ENCODE measurements around the gene TMEM45B. TPM values are rescaled to one million over a fixed set of nuclear protein-coding genes. Genes with fewer than 3 reads are reported as not detected.
A peak's percentile ranks its signal among the peaks of the same experiment; 100 is the strongest.
"Not testable (repeated sequence)": the region's sequence is repeated elsewhere in the genome, so short reads cannot be mapped to it uniquely, and the experiment has no call there.

The TMEM45B gene
- total and polyA plus RNA-seq, 5 donors from 2014 or later: 1.1 to 9.7 (median 3.7) TPM

- not testable (repeated sequence) for H3K9me3 Mint-ChIP-seq, H3K27ac Mint-ChIP-seq
- peaks cover 0 to 19% (median 7%) of the 10 kb centered on the region in 4 donors for H3K4me1 Mint-ChIP-seq
These were observed 53.0 kb downstream of the TMEM45B start for GRCh38 chr11:129868626-129869025.

GRCh38 chr11:129871914-129872313 lies 56.3 kb downstream of the TMEM45B start:
- Mint-ChIP-seq H3K4me1 (peaks cover 0 to 6% (median 4%) of the 10 kb centered on the region in 4 donors), H3K27me3 (no peaks in the 10 kb centered on the region), H3K36me3 (peaks cover 84% of the 10 kb centered on the region), H3K27ac (peak overlapping the region in 2 of 3 donors; percentile 6 to 82), H3K9me3 (no peaks in the 10 kb centered on the region), H3K4me3 (no peak overlapping the region)
- ATAC-seq (ENCODE audit: low read depth in 2 of 2): no peak
- H3K4me1 ChIP-seq (ENCODE audit: control insufficient read depth, insufficient read depth, low read length, poor library complexity, severe bottlenecking): no peaks in the 10 kb centered on the region
- H3K36me3 ChIP-seq (ENCODE audit: control insufficient read depth, insufficient read depth, low read length): peaks cover 92% of the 10 kb centered on the region
- H3K27me3 ChIP-seq (ENCODE audit: control insufficient read depth, insufficient read depth, low read length): no peaks in the 10 kb centered on the region
- no peak for DNase-seq
- no peaks in the 10 kb centered on the region for H3K9me3 ChIP-seq (ENCODE audit: control insufficient read depth in 2 of 2, low read length in 2 of 2)
- no peak overlapping the region for H3K27ac ChIP-seq (ENCODE audit: insufficient read depth, low read length, poor library complexity, severe bottlenecking)
- H3K4me3 ChIP-seq (ENCODE audit: low read depth, low read length): no peak overlapping the region

More at GRCh38 chr11:129868626-129869025, 53.0 kb downstream of the TMEM45B start:
- H3K27ac ChIP-seq (ENCODE audit: insufficient read depth, low read length, poor library complexity, severe bottlenecking); H3K4me3 ChIP-seq (ENCODE audit: low read depth, low read length); H3K4me1 ChIP-seq (ENCODE audit: control insufficient read depth, insufficient read depth, low read length, poor library complexity, severe bottlenecking); H3K4me3 Mint-ChIP-seq; ATAC-seq (ENCODE audit: low read depth in 2 of 2); H3K27me3 ChIP-seq (ENCODE audit: control insufficient read depth, insufficient read depth, low read length); H3K9me3 ChIP-seq (ENCODE audit: control insufficient read depth in 2 of 2, low read length in 2 of 2); DNase-seq; H3K27me3 Mint-ChIP-seq: not testable (repeated sequence)
- H3K36me3 ChIP-seq (ENCODE audit: control insufficient read depth, insufficient read depth, low read length): peaks cover 89% of the 10 kb centered on the region
- peaks cover 86% of the 10 kb centered on the region for H3K36me3 Mint-ChIP-seq

- Mint-ChIP-seq H3K36me3 (peaks cover 78% of the 10 kb centered on the region), H3K4me3 (no peak overlapping the region), H3K27me3 (no peaks in the 10 kb centered on the region)
These were observed 64.7 kb downstream of the TMEM45B start for GRCh38 chr11:129880311-129880710.

GRCh38 chr11:129881570-129882170 lies 66.0 kb downstream of the TMEM45B start:
- Histone ChIP-seq H3K9me3 (ENCODE audit: control insufficient read depth in 2 of 2, low read length in 2 of 2) (no peaks in the 10 kb centered on the region), H3K4me1 (ENCODE audit: control insufficient read depth, insufficient read depth, low read length, poor library complexity, severe bottlenecking) (no peaks in the 10 kb centered on the region), H3K36me3 (ENCODE audit: control insufficient read depth, insufficient read depth, low read length) (peaks cover 98% of the 10 kb centered on the region), H3K27ac (ENCODE audit: insufficient read depth, low read length, poor library complexity, severe bottlenecking) (no peak overlapping the region), H3K27me3 (ENCODE audit: control insufficient read depth, insufficient read depth, low read length) (no peaks in the 10 kb centered on the region), H3K4me3 (ENCODE audit: low read depth, low read length) (no peak overlapping the region)
- DNase-seq: peak in 2 of 3 donors; percentile 19 to 47
- Mint-ChIP-seq H3K9me3 (no peaks in the 10 kb centered on the region), H3K27me3 (no peaks in the 10 kb centered on the region), H3K36me3 (peaks cover 74% of the 10 kb centered on the region), H3K27ac (peak overlapping the region in 1 of 3 donors; percentile 20), H3K4me3 (no peak overlapping the region), H3K4me1 (peaks cover 0 to 6% (median 3%) of the 10 kb centered on the region in 4 donors)
- no peak for ATAC-seq (ENCODE audit: low read depth in 2 of 2)

More at GRCh38 chr11:129880311-129880710, 64.7 kb downstream of the TMEM45B start:
- Histone ChIP-seq H3K9me3 (ENCODE audit: control insufficient read depth in 2 of 2, low read length in 2 of 2) (no peaks in the 10 kb centered on the region), H3K27ac (ENCODE audit: insufficient read depth, low read length, poor library complexity, severe bottlenecking) (no peak overlapping the region), H3K27me3 (ENCODE audit: control insufficient read depth, insufficient read depth, low read length) (no peaks in the 10 kb centered on the region), H3K4me3 (ENCODE audit: low read depth, low read length) (no peak overlapping the region), H3K4me1 (ENCODE audit: control insufficient read depth, insufficient read depth, low read length, poor library complexity, severe bottlenecking) (no peaks in the 10 kb centered on the region), H3K36me3 (ENCODE audit: control insufficient read depth, insufficient read depth, low read length) (peaks cover 98% of the 10 kb centered on the region)
- ATAC-seq (ENCODE audit: low read depth in 2 of 2): no peak
- no peaks in the 10 kb centered on the region for H3K9me3 Mint-ChIP-seq
- H3K4me1 Mint-ChIP-seq: peaks cover 0 to 6% (median 3%) of the 10 kb centered on the region in 4 donors
- H3K27ac Mint-ChIP-seq: peak overlapping the region; percentile 17 to 76 (median 50)
- DNase-seq: no peak

GRCh38 chr11:129884581-129884980 lies 68.9 kb downstream of the TMEM45B start:
- H3K36me3 Mint-ChIP-seq: peaks cover 72% of the 10 kb centered on the region
- Histone ChIP-seq H3K27me3 (ENCODE audit: control insufficient read depth, insufficient read depth, low read length) (no peaks in the 10 kb centered on the region), H3K27ac (ENCODE audit: insufficient read depth, low read length, poor library complexity, severe bottlenecking) (no peak overlapping the region), H3K4me1 (ENCODE audit: control insufficient read depth, insufficient read depth, low read length, poor library complexity, severe bottlenecking) (peaks cover 11% of the 10 kb centered on the region), H3K9me3 (ENCODE audit: control insufficient read depth in 2 of 2, low read length in 2 of 2) (no peaks in the 10 kb centered on the region), H3K36me3 (ENCODE audit: control insufficient read depth, insufficient read depth, low read length) (peaks cover 94% of the 10 kb centered on the region), H3K4me3 (ENCODE audit: low read depth, low read length) (no peak overlapping the region)
- DNase-seq (no peak), ATAC-seq (ENCODE audit: low read depth in 2 of 2) (no peak)
- H3K27ac Mint-ChIP-seq: no peak overlapping the region
- H3K4me1 Mint-ChIP-seq: peaks cover 5 to 19% (median 11%) of the 10 kb centered on the region in 4 donors
- no peaks in the 10 kb centered on the region for H3K9me3 Mint-ChIP-seq
- no peaks in the 10 kb centered on the region for H3K27me3 Mint-ChIP-seq
- no peak overlapping the region for H3K4me3 Mint-ChIP-seq

- ATAC-seq (ENCODE audit: low read depth in 2 of 2): no peak
These were observed 69.7 kb downstream of the TMEM45B start for GRCh38 chr11:129885381-129885780.

GRCh38 chr11:129888451-129888850 lies 72.8 kb downstream of the TMEM45B start:
- H3K27ac ChIP-seq (ENCODE audit: insufficient read depth, low read length, poor library complexity, severe bottlenecking): no peak overlapping the region

More at GRCh38 chr11:129885381-129885780, 69.7 kb downstream of the TMEM45B start:
- no peak overlapping the region for H3K27ac Mint-ChIP-seq
- Histone ChIP-seq H3K27ac (ENCODE audit: insufficient read depth, low read length, poor library complexity, severe bottlenecking) (no peak overlapping the region), H3K36me3 (ENCODE audit: control insufficient read depth, insufficient read depth, low read length) (peaks cover 93% of the 10 kb centered on the region), H3K4me3 (ENCODE audit: low read depth, low read length) (no peak overlapping the region), H3K9me3 (ENCODE audit: control insufficient read depth in 2 of 2, low read length in 2 of 2) (no peaks in the 10 kb centered on the region), H3K27me3 (ENCODE audit: control insufficient read depth, insufficient read depth, low read length) (no peaks in the 10 kb centered on the region), H3K4me1 (ENCODE audit: control insufficient read depth, insufficient read depth, low read length, poor library complexity, severe bottlenecking) (peaks cover 11% of the 10 kb centered on the region)
- H3K36me3 Mint-ChIP-seq: peaks cover 74% of the 10 kb centered on the region
- no peaks in the 10 kb centered on the region for H3K27me3 Mint-ChIP-seq
- DNase-seq: no peak
- H3K9me3 Mint-ChIP-seq: no peaks in the 10 kb centered on the region
- peaks cover 3 to 21% (median 15%) of the 10 kb centered on the region in 4 donors for H3K4me1 Mint-ChIP-seq
- no peak overlapping the region for H3K4me3 Mint-ChIP-seq

More at GRCh38 chr11:129888451-129888850, 72.8 kb downstream of the TMEM45B start:
- Mint-ChIP-seq H3K9me3 (no peaks in the 10 kb centered on the region), H3K4me3 (no peak overlapping the region), H3K27me3 (no peaks in the 10 kb centered on the region), H3K4me1 (peaks cover 17 to 43% (median 28%) of the 10 kb centered on the region in 4 donors), H3K27ac (no peak overlapping the region), H3K36me3 (peaks cover 58% of the 10 kb centered on the region)
- no peaks in the 10 kb centered on the region for H3K9me3 ChIP-seq (ENCODE audit: control insufficient read depth in 2 of 2, low read length in 2 of 2)
- peak in 1 of 3 donors; percentile 50 for DNase-seq
- H3K27me3 ChIP-seq (ENCODE audit: control insufficient read depth, insufficient read depth, low read length): no peaks in the 10 kb centered on the region
- peak; percentile 42 to 53 for ATAC-seq (ENCODE audit: low read depth in 2 of 2)
- peaks cover 11% of the 10 kb centered on the region for H3K4me1 ChIP-seq (ENCODE audit: control insufficient read depth, insufficient read depth, low read length, poor library complexity, severe bottlenecking)
- H3K4me3 ChIP-seq (ENCODE audit: low read depth, low read length): no peak overlapping the region
- H3K36me3 ChIP-seq (ENCODE audit: control insufficient read depth, insufficient read depth, low read length): peaks cover 88% of the 10 kb centered on the region

Measured in CD4-positive, CD25-positive, alpha-beta regulatory T cell (primary cell).